Adipocyte (in vitro differentiated cells): ENCODE data around the gene EXOC8.
A peak's percentile ranks its signal among the peaks of the same experiment; 100 is the strongest.

Experiments
- DNase-seq: peaks from one replicate; pipeline ENCODE4 v3.0.0-alpha.2; 2015; ENCODE audit warnings: low read depth
- H3K27me3 ChIP-seq: replicated peaks from 2 replicates; pipeline ENCODE4 v1.7.0; 2013; ENCODE audit warnings: mild to moderate bottlenecking, low read length, moderate library complexity; ENCODE audit not compliant: control insufficient read depth, insufficient read depth
- H3K36me3 ChIP-seq: 2 replicates; pipeline ENCODE4 v1.7.0; 2013; ENCODE audit warnings: low read length, mild to moderate bottlenecking, moderate library complexity; ENCODE audit not compliant: control insufficient read depth, insufficient read depth, severe bottlenecking
- H3K4me1 ChIP-seq: 2 replicates; pipeline ENCODE4 v1.7.0; 2013; ENCODE audit warnings: mild to moderate bottlenecking, low read length, moderate library complexity; ENCODE audit not compliant: control insufficient read depth, insufficient read depth
- H3K4me3 ChIP-seq: 2 replicates; pipeline ENCODE4 v1.7.0; 2013; ENCODE audit warnings: mild to moderate bottlenecking, low read length, moderate library complexity
- H3K9ac ChIP-seq: 2 replicates; pipeline ENCODE4 v1.7.0; 2013; ENCODE audit warnings: mild to moderate bottlenecking, low read length, moderate library complexity
- H3K9me3 ChIP-seq: 2 replicates; pipeline ENCODE4 v1.7.0; 2013; ENCODE audit warnings: mild to moderate bottlenecking, low read length, moderate library complexity; ENCODE audit not compliant: control insufficient read depth

Gene EXOC8, protein sequence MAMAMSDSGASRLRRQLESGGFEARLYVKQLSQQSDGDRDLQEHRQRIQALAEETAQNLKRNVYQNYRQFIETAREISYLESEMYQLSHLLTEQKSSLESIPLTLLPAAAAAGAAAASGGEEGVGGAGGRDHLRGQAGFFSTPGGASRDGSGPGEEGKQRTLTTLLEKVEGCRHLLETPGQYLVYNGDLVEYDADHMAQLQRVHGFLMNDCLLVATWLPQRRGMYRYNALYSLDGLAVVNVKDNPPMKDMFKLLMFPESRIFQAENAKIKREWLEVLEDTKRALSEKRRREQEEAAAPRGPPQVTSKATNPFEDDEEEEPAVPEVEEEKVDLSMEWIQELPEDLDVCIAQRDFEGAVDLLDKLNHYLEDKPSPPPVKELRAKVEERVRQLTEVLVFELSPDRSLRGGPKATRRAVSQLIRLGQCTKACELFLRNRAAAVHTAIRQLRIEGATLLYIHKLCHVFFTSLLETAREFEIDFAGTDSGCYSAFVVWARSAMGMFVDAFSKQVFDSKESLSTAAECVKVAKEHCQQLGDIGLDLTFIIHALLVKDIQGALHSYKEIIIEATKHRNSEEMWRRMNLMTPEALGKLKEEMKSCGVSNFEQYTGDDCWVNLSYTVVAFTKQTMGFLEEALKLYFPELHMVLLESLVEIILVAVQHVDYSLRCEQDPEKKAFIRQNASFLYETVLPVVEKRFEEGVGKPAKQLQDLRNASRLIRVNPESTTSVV

DNA sequence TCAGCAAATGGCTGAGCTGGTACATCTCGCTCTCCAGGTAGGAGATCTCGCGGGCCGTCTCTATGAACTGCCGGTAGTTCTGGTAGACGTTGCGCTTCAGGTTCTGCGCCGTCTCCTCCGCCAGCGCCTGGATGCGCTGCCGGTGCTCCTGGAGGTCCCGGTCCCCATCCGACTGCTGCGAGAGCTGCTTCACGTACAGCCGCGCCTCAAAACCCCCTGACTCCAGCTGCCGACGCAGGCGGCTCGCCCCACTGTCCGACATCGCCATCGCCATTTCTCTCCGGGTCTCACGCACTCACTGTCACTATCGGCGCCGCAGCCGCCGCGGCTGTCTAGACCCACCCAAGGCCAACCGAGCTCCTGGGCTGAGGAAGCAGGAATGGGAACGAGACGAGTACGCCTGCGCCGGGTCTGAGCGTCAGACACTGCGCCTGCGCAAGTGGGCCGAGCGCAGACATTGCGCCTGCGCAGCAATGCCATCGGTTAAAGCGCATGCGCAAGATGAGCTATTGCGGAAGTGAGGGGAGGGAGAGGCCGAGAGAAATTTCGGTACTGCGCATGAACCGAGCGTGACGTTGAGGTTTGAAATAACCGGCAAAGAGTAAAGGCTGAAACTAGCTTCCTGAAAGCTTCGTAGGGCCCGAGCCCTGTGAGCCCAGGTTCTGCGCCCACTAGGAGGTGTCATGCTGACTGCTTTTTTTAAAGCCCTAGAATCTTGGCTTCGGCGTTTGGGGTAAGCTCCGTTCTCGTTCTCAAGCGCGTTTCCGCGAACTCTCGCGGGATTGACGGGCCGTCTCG is at the start of gene EXOC8:
Gene EXOC8 (minus strand): TSS at position 381 of the 798 bp plus-strand sequence. CDS start 107 bp downstream, at position 274.
- Histone ChIP-seq H3K4me1 (peaks cover 52% of the 10 kb centered on the region), H3K9ac (peak within 1 kb of the TSS; percentile 90), H3K9me3 (no peaks in the 10 kb centered on the region), H3K27me3 (no peaks in the 10 kb centered on the region), H3K4me3 (peak within 1 kb of the TSS; percentile 89), H3K36me3 (no peaks in the 10 kb centered on the region)
- DNase-seq, result peak; percentile 99

DNA sequence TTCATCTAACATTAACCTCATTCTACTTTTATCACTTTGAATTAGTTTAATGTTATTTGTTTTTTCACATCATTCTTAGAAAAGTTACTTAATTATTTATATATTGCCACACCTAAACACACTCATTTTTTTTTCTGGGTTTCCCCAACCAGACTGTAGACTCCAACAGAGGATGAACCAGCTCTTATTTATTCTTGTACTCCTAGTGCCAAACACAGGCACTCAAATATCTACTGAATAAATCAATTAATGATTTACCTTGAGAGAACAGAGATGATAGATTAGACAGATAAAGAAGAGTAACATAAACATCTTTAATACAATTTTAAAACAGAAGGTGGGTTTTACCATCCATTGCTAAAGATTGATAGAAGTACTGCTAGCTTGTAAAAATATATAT is 48.8 kb upstream of the EXOC8 start:
- Histone ChIP-seq H3K9ac (no peak overlapping the region), H3K9me3 (no peaks in the 10 kb centered on the region), H3K4me3 (no peak overlapping the region), H3K4me1 (peaks cover 21% of the 10 kb centered on the region), H3K27me3 (no peaks in the 10 kb centered on the region), H3K36me3 (no peaks in the 10 kb centered on the region)
- DNase-seq, result no peak

DNA sequence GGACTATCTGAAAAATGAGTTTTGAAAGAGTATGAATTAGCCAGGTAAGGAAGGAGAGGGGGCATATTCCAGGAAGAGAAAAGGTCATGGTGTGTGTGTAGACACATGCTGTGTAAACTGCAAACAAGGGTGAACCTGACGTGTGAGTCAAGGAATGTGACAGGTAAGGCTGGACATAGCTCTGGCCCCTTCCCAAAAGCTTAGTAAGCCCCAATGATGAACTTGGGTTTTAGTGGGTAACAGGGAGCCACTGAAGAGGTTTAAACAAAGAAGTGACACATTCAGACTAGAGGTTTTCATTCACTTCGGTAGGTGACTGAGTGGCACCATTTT is 47.7 kb upstream of the EXOC8 start:
- Histone ChIP-seq H3K4me3 (no peak overlapping the region), H3K27me3 (no peaks in the 10 kb centered on the region), H3K4me1 (peaks cover 19% of the 10 kb centered on the region)

DNA sequence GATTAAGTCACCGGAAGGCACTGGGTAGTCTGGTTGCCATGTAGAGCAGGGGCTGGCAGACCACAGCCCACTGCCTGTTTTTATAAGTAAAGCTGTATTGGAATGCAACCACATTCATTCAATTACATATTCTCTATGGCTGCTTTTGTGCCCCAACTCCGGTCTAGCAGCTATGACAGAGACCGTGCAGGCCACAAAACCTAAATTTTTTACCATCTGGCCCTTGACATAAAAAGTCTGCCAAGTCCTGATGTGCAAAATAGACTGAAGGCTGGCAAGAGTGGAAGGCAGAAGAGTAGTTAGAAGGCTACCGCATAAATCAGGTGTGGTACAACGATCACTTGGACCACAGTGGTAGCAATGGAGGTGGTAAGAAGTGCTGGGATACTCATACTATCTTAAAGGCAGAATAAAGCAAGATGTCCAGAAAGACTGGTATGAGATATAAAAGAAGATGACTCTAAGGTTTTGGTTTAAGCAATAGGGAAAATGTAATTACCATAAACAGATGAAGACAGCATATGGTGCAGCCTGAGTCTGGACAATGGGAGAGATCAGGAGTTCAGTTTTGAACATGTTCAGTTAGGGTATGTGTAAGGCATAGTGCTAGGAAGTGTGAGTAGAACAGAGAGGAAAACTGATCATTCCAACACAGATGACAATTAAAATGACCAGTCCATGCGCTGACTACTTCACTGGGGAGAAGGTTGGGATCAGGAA is 47.2 kb upstream of the EXOC8 start:
- Histone ChIP-seq H3K9me3 (no peaks in the 10 kb centered on the region), H3K4me1 (peaks cover 14% of the 10 kb centered on the region), H3K27me3 (no peaks in the 10 kb centered on the region), H3K4me3 (no peak overlapping the region), H3K9ac (no peak overlapping the region), H3K36me3 (no peaks in the 10 kb centered on the region)
- DNase-seq, result no peak

More for the DNA sequence above, 47.7 kb upstream of the EXOC8 start:
- no peaks in the 10 kb centered on the region for H3K9me3 ChIP-seq
- DNase-seq, result no peak
- H3K9ac ChIP-seq, result no peak overlapping the region
- H3K36me3 ChIP-seq, result no peaks in the 10 kb centered on the region

DNA sequence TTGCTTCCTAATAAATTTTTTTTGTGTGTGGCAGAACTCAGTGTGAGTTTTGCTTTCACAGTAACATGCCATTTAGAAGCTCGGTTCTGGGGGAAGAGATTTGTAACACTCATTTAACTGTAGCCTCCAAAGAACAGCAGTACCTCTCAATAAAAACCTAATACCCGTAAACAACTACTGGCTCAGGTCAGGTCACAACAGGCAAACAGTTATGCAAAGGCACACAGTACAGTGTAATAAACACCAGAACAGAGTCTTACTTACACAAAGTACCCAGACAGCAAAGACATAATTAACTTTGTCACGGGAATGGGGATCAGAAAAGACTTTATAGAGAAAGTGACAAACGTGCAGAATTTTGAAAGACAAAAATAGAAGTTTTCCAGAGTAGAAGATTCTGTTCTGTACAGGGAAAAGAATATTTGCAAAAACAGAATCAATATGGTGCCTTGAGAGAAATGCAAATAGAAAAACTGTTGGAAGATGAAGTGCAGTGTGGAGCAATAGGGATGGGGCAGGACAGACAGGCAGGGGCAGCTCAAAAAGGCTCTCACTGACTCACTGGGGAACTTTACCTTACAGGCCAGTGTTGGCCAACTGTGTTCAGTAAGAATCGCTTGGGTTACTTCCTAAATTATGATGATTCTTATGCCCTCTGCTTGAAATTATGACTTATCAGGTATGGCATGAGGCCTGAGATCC is 45.7 kb upstream of the EXOC8 start:
- DNase-seq, result no peak
- H3K9me3 ChIP-seq, result no peaks in the 10 kb centered on the region
- H3K27me3 ChIP-seq, result no peaks in the 10 kb centered on the region
- peaks cover 12% of the 10 kb centered on the region for H3K4me1 ChIP-seq
- H3K36me3 ChIP-seq, result no peaks in the 10 kb centered on the region
- H3K9ac ChIP-seq, result no peak overlapping the region
- no peak overlapping the region for H3K4me3 ChIP-seq

DNA sequence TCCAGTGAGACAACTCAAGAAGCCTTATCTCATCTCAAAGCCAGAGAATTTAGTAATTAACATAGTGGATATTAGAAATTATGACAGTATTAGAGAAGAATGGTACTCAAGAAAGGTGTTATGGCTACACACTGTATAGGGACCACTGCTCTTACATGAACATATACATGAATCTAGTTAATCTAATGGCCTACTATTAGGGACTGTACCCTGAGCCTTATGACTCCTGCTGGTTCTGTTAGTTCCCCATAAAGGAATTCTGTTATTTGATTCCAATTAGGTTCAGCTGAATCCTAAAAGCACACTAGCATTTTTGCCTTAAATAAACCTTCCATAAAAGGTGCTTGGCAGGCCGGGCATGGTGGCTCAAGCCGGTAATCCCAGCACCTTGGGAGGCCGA is 44.8 kb upstream of the EXOC8 start:
- Histone ChIP-seq H3K4me1 (peaks cover 4% of the 10 kb centered on the region), H3K36me3 (no peaks in the 10 kb centered on the region)

DNA sequence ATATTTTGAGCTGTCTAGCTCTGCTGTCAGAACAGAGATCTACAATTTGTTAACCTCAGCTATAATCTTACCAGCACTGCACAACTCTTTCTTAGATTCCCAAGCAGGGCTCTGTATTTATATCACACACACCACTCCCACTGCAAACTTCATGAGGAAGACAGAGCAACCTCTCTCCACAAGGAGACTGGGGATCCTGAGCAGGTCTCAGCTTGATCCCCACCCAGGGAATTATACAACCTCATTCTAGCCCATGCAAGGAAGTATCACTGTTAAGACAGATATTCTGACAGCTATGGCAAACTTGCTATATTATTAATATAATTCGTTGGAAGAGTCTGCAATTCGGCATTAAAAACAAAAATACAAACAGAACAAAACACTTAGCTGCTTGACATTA is 44.1 kb upstream of the EXOC8 start:
- H3K9me3 ChIP-seq, result no peaks in the 10 kb centered on the region
- no peaks in the 10 kb centered on the region for H3K36me3 ChIP-seq
- DNase-seq, result no peak
- no peak overlapping the region for H3K9ac ChIP-seq
- no peak overlapping the region for H3K4me3 ChIP-seq
- H3K4me1 ChIP-seq, result peaks cover 9% of the 10 kb centered on the region
- H3K27me3 ChIP-seq, result no peaks in the 10 kb centered on the region

More for the DNA sequence above, 44.8 kb upstream of the EXOC8 start:
- no peaks in the 10 kb centered on the region for H3K9me3 ChIP-seq
- no peak overlapping the region for H3K9ac ChIP-seq
- H3K4me3 ChIP-seq, result no peak overlapping the region
- no peak for DNase-seq
- H3K27me3 ChIP-seq, result no peaks in the 10 kb centered on the region

DNA sequence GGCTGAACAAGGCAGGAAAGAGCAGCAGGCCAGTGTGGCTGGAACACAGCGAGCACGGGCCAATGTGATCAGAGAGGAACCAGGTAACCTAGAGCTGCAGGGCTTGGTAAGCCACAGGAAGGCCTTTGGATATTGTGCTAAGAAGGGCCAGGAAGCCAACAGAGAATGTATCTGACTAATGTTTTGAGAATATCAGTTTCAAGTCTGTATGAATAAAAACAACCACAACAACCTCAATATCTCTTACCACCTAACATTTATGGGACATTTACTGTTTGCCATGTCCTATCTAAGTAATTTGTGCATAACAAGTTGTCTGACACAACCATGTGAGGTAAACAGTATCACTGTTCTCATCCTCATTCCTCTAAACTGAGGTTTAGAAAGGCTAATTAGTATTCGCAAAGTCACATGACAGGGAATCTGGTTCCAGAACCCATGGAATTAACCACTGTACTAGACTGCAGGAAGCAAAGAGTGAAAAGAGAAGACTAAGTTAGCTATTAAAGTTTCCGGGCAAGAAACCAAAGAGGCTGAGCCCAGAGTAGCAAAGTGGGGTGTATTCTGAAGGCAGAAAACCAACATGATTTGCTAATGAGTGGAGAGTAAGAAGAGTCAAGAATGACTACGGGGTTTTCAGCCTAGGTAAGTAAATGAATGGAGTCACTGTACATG is 39.4 kb upstream of the EXOC8 start:
- Histone ChIP-seq H3K9ac (no peak overlapping the region), H3K4me3 (no peak overlapping the region), H3K4me1 (peaks cover 5% of the 10 kb centered on the region), H3K36me3 (no peaks in the 10 kb centered on the region), H3K9me3 (no peaks in the 10 kb centered on the region), H3K27me3 (no peaks in the 10 kb centered on the region)
- DNase-seq, result no peak

DNA sequence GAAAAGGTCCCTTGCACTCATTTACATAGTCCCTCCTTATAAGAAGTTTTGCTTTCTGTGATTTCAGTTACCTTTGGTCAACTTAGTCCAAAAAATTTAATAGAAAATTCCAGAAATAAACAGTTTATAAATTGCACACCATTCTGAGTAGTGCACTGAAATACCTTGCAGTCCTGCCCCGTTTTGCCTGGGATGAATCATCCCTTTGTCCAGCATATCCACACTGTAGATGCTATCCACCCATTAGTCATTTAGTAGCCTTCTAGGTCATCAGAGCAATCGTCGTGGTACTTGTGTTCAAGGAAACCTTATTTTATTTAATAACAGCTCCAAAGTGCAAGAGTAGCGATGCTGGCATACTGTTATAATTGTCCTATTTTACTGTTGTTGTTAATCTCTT is 38.4 kb upstream of the EXOC8 start:
- no peak overlapping the region for H3K4me3 ChIP-seq
- no peak overlapping the region for H3K9ac ChIP-seq
- H3K9me3 ChIP-seq, result no peaks in the 10 kb centered on the region
- no peaks in the 10 kb centered on the region for H3K27me3 ChIP-seq
- H3K4me1 ChIP-seq, result peaks cover 5% of the 10 kb centered on the region
- DNase-seq, result no peak
- H3K36me3 ChIP-seq, result no peaks in the 10 kb centered on the region

DNA sequence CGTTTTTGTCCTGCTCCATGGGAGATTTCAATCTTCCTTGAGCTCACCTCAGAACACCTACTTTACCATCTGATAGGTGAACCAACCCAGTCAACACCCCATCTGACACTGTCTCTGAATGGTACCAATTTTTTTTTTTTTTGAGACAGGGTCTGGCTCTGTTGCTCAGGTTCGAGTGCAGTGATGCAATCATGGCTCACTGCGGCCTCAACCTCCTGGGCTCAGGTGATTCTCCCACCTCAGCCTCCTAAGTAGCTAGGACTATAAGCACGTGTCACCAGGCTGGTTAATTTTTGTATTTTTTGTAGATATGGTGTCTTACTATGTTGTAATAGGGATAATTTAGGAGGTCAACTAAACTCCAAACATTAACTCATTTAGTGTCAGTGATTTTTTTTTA is 36.7 kb upstream of the EXOC8 start:
- Histone ChIP-seq H3K9me3 (no peaks in the 10 kb centered on the region), H3K4me1 (peaks cover 5% of the 10 kb centered on the region), H3K9ac (no peak overlapping the region), H3K36me3 (peaks cover 5% of the 10 kb centered on the region), H3K4me3 (no peak overlapping the region), H3K27me3 (no peaks in the 10 kb centered on the region)
- DNase-seq, result no peak
